Nephron progenitor cell (in vitro differentiated cells): ENCODE data around the gene CTRB2.
"Not testable (repeated sequence)": the region's sequence is repeated elsewhere in the genome, so short reads cannot be mapped to it uniquely, and the experiment has no call there.

Source experiments
- DNase-seq: peaks from one replicate; pipeline ENCODE4 v3.0.0; 2021
- H3K27ac Mint-ChIP-seq: 2 replicates; pipeline ENCODE4 v1.8.0; 2021; ENCODE audit warnings: mild to moderate bottlenecking, moderate library complexity, mixed read lengths
- H3K27me3 Mint-ChIP-seq: 2 replicates; pipeline ENCODE4 v1.8.0; 2021; ENCODE audit warnings: mild to moderate bottlenecking, low read depth, mixed read lengths; ENCODE audit not compliant: poor library complexity
- H3K36me3 Mint-ChIP-seq: 2 replicates; pipeline ENCODE4 v1.8.0; 2021; ENCODE audit warnings: low read depth, mixed read lengths
- H3K4me1 Mint-ChIP-seq: 2 replicates; pipeline ENCODE4 v1.8.0; 2021; ENCODE audit warnings: mixed read lengths
- H3K4me3 Mint-ChIP-seq: 2 replicates; pipeline ENCODE4 v1.8.0; 2021; ENCODE audit warnings: mild to moderate bottlenecking, moderate library complexity, mixed read lengths
- H3K9me3 Mint-ChIP-seq: 2 replicates; pipeline ENCODE4 v1.8.0; 2021; ENCODE audit warnings: mild to moderate bottlenecking, moderate library complexity, mixed read lengths
- TF ChIP-seq, protein P1 (sequence below): fragments of 200-600 bp; sonication (generic); IDR thresholded peaks from 2 replicates; pipeline ENCODE4 v1.5.0; 2021; ENCODE audit warnings: antibody characterized with exemption

The CTRB2 gene

DNA sequence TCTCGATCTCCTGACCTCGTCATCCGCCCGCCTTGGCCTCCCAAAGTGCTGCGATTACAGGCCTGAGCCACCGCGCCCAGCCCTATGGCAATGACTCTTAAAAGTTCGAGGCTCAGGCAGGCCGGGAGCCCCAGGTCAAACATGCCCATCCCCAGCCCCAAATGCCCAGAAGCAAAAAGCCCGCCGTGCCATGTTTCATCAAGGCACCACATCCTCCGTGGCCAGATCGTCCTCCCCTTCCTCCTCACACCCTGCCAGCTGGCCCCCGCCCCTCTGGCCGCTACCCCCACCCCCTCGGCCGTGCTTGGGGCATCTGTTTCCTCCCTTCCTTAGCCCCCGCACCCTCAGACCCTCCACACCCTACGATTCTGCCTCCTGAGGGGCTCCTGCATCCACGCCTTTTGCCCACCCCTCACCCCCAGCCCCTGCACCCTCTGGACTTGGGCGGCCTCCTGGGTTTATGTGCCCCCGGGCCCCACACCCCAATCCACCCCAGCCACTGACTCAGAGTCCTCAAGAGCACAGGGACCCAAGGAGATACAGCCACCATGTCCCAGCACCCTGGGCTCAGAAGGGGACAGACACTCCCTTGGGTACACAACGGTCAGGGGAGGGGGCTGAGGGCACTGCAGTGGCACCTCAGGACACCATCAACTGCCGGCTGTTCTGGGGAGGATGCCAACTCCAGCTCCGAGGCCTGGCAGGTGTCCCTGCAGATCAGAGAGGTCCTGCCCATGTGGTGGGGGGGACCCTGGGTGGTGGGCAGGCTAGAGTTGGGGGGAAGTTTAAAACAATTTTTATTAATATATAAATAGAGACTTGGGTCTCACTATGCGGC lies 18.9 kb upstream of the CTRB2 start:
- no peak for DNase-seq
- Mint-ChIP-seq H3K27ac (no peak overlapping the region), H3K27me3 (no peaks in the 10 kb centered on the region), H3K4me3 (no peak overlapping the region), H3K9me3 (no peaks in the 10 kb centered on the region), H3K4me1 (peaks cover 13% of the 10 kb centered on the region), H3K36me3 (peaks cover 5% of the 10 kb centered on the region)
- TF ChIP-seq, protein P1, sequence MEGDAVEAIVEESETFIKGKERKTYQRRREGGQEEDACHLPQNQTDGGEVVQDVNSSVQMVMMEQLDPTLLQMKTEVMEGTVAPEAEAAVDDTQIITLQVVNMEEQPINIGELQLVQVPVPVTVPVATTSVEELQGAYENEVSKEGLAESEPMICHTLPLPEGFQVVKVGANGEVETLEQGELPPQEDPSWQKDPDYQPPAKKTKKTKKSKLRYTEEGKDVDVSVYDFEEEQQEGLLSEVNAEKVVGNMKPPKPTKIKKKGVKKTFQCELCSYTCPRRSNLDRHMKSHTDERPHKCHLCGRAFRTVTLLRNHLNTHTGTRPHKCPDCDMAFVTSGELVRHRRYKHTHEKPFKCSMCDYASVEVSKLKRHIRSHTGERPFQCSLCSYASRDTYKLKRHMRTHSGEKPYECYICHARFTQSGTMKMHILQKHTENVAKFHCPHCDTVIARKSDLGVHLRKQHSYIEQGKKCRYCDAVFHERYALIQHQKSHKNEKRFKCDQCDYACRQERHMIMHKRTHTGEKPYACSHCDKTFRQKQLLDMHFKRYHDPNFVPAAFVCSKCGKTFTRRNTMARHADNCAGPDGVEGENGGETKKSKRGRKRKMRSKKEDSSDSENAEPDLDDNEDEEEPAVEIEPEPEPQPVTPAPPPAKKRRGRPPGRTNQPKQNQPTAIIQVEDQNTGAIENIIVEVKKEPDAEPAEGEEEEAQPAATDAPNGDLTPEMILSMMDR: no peak

- Mint-ChIP-seq H3K4me3 (no peak overlapping the region), H3K27ac (no peak overlapping the region), H3K36me3 (no peaks in the 10 kb centered on the region), H3K27me3 (no peaks in the 10 kb centered on the region), H3K9me3 (no peaks in the 10 kb centered on the region), H3K4me1 (peaks cover 13% of the 10 kb centered on the region)
- TF ChIP-seq, protein P1: no peak
- no peak for DNase-seq
These were observed 18.1 kb upstream of the CTRB2 start for GRCh38 chr16:75225092-75225491.

DNA sequence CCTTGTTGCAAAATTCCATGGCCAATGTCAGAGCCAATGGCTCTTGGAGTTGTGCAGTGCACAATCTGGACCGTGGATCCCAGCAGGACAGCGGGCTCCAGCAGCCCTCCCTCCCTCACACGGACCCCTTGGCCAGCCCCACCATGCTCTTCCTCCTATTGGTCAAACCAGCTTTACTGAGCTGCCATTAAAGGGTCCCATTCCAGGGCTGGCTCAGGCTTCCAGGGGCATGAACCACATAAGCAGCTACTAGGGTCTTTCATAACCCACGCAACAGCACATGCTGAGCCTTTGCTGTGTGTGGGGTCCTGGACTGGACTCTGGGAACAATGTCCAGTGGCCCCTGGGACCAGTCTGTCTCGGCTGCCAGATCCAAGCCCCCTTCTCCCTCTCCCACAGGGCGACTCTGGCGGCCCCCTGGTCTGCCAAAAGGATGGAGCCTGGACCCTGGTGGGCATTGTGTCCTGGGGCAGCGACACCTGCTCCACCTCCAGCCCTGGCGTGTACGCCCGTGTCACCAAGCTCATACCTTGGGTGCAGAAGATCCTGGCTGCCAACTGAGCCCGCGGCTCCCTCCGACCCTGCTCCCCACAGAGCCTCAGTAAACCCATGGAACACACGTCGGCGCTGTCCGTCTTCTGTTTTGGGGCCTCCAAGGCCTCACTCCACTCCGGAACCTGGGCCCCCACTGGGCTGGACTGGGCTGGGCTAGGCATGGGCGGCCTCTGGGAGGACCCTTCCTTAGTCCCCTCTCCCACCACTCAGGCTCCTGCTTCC lies 17.5 kb upstream of the CTRB2 start:
- no peak overlapping the region for H3K4me3 Mint-ChIP-seq
- H3K27me3 Mint-ChIP-seq: no peaks in the 10 kb centered on the region
- H3K36me3 Mint-ChIP-seq: no peaks in the 10 kb centered on the region
- H3K27ac Mint-ChIP-seq: no peak overlapping the region
- no peak for DNase-seq
- peaks cover 13% of the 10 kb centered on the region for H3K4me1 Mint-ChIP-seq
- TF ChIP-seq, protein P1: no peak
- no peaks in the 10 kb centered on the region for H3K9me3 Mint-ChIP-seq

- H3K4me3 Mint-ChIP-seq, H3K36me3 Mint-ChIP-seq, H3K27ac Mint-ChIP-seq, H3K9me3 Mint-ChIP-seq, H3K27me3 Mint-ChIP-seq, DNase-seq: not testable (repeated sequence)
- peaks cover 18% of the 10 kb centered on the region for H3K4me1 Mint-ChIP-seq
These were observed 16.2 kb upstream of the CTRB2 start for GRCh38 chr16:75223129-75223528.

- DNase-seq: no peak
- TF ChIP-seq, protein P1: no peak
- Mint-ChIP-seq H3K36me3 (no peaks in the 10 kb centered on the region), H3K4me3 (no peak overlapping the region), H3K27ac (no peak overlapping the region), H3K27me3 (no peaks in the 10 kb centered on the region), H3K9me3 (no peaks in the 10 kb centered on the region), H3K4me1 (peaks cover 18% of the 10 kb centered on the region)
These were observed 15.4 kb upstream of the CTRB2 start for GRCh38 chr16:75222271-75222783.

DNA sequence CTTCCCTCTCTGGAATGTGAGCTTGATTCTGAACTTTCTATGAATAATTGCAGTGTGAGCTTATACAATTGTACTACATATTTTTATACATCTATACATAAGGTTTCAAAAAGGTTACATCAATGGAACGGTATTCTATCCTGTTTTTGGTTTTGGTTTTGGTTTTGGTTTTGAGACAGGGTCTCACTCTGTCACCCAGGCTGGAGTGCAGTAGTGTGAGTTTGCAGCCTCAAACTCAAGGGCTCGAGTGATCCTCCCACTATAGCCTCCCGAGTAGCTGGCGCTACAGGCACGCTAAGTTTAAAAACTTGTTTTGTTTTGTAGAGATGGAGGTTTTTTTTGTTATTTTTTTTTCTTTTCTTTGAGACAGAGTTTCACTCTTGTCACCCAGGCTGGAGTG lies 12.9 kb upstream of the CTRB2 start:
- Mint-ChIP-seq H3K4me3 (no peak overlapping the region), H3K27ac (no peak overlapping the region), H3K9me3 (no peaks in the 10 kb centered on the region), H3K27me3 (no peaks in the 10 kb centered on the region), H3K36me3 (no peaks in the 10 kb centered on the region), H3K4me1 (peaks cover 18% of the 10 kb centered on the region)
- DNase-seq: no peak
- TF ChIP-seq, protein P1: no peak
